IMR-90 (cell line): ENCODE measurements around the gene RSPO4. TPM values are rescaled to one million over a fixed set of nuclear protein-coding genes. Genes with fewer than 3 reads are reported as not detected.

Experiments
- ATAC-seq: fragments of 200-7000 bp; cut with Tn5 transposase; 2 replicates; pipeline ENCODE4 v1.9.1; 2020; ENCODE audit warnings: low read depth, mild to moderate bottlenecking, moderate library complexity
- BruUV-seq: library from RNA; stranded (reverse); fragments of 400-500 nt; replicated peaks from 2 replicates; lab custom pipeline; 2021; lab: Mats Ljungman, UMichigan
- CTCF ChIA-PET: fragments of 300-600 bp; formaldehyde crosslinking; extraction: SDS; loops from one replicate; lab custom pipeline; 2021; ENCODE audit warnings: antibody characterized with exemption; lab: Yijun Ruan, JAX
- POLR2A ChIA-PET: fragments of 300-600 bp; sonication (Branson Sonifier 250); formaldehyde crosslinking; loops from one replicate; lab custom pipeline; 2022; ENCODE audit warnings: antibody characterized with exemption; ENCODE audit not compliant: unreplicated experiment; lab: Charles Lee
- DNase-seq: peaks from one replicate; pipeline ENCODE4 v3.0.0; 2013
- H2AFZ ChIP-seq: replicated peaks from 2 replicates; pipeline ENCODE3; 2013; ENCODE audit warnings: low read length, mild to moderate bottlenecking; ENCODE audit not compliant: poor library complexity
- H2AK5ac ChIP-seq: 2 replicates; pipeline ENCODE4 v1.6.1; 2013; ENCODE audit warnings: low read depth, low read length, inconsistent platforms
- H2AK9ac ChIP-seq: replicated peaks from 2 replicates; pipeline ENCODE3; 2013; ENCODE audit warnings: mild to moderate bottlenecking, low read depth, low read length, moderate library complexity; ENCODE audit not compliant: poor library complexity
- H2BK120ac ChIP-seq: 2 replicates; pipeline ENCODE4 v1.6.1; 2013; ENCODE audit warnings: low read depth, low read length, inconsistent platforms
- H2BK15ac ChIP-seq: 3 replicates; pipeline ENCODE4 v1.6.1; 2013; ENCODE audit warnings: low read depth, low read length, inconsistent platforms
- H2BK20ac ChIP-seq: 2 replicates; pipeline ENCODE4 v1.6.1; 2013; ENCODE audit warnings: low read depth, mild to moderate bottlenecking, inconsistent platforms, low read length, moderate library complexity
- H2BK5ac ChIP-seq: 2 replicates; pipeline ENCODE4 v1.6.1; 2013; ENCODE audit warnings: mild to moderate bottlenecking, low read depth, low read length, inconsistent platforms; ENCODE audit not compliant: poor library complexity, severe bottlenecking
- H3K14ac ChIP-seq: replicated peaks from 2 replicates; pipeline ENCODE4 v1.6.1; 2013; ENCODE audit warnings: low read depth, low read length, inconsistent platforms
- H3K18ac ChIP-seq: 2 replicates; pipeline ENCODE4 v1.6.1; 2013; ENCODE audit warnings: low read depth, low read length, control low read depth
- H3K23ac ChIP-seq: 2 replicates; pipeline ENCODE4 v1.6.1; 2013; ENCODE audit warnings: low read depth, low read length, inconsistent platforms
- H3K27ac ChIP-seq: 2 replicates; pipeline ENCODE4 v1.5.1; 2013; ENCODE audit warnings: mild to moderate bottlenecking, control low read depth, low read length; ENCODE audit not compliant: insufficient read depth
- H3K27me3 ChIP-seq: 2 replicates; pipeline ENCODE4 v1.6.1; 2013; ENCODE audit warnings: low read length; ENCODE audit not compliant: control insufficient read depth, insufficient read depth
- H3K36me3 ChIP-seq: 2 replicates; pipeline ENCODE4 v1.6.1; 2013; ENCODE audit warnings: low read length, mixed read lengths; ENCODE audit not compliant: control insufficient read depth, insufficient read depth
- H3K4ac ChIP-seq: 2 replicates; pipeline ENCODE4 v1.6.1; 2013; ENCODE audit warnings: low read depth, low read length, inconsistent platforms
- H3K4me1 ChIP-seq: 2 replicates; pipeline ENCODE4 v1.6.1; 2013; ENCODE audit warnings: low read length, mixed read lengths; ENCODE audit not compliant: control insufficient read depth, insufficient read depth
- H3K4me2 ChIP-seq: 2 replicates; pipeline ENCODE4 v1.6.1; 2013; ENCODE audit warnings: low read depth, mild to moderate bottlenecking, control low read depth, low read length, moderate library complexity
- H3K4me3 ChIP-seq: 2 replicates; pipeline ENCODE4 v1.5.1; 2013; ENCODE audit warnings: low read depth, mild to moderate bottlenecking, control low read depth, low read length, moderate library complexity; ENCODE audit not compliant: insufficient read depth
- H3K56ac ChIP-seq: 2 replicates; pipeline ENCODE4 v1.6.1; 2013; ENCODE audit warnings: low read length, inconsistent platforms; ENCODE audit not compliant: insufficient read depth; ENCODE audit errors: extremely low read depth
- H3K79me1 ChIP-seq, 2 experiments: 2 replicates each; pipeline ENCODE4 v1.6.1; 2013; ENCODE audit warnings: low read length in 2 of 2, inconsistent platforms in 1 of 2, low read depth in 1 of 2
- H3K9ac ChIP-seq: 2 replicates; pipeline ENCODE4 v1.6.1; 2013; ENCODE audit warnings: low read depth, low read length, control low read depth
- H3K9me1 ChIP-seq: 2 replicates; pipeline ENCODE4 v1.6.1; 2013; ENCODE audit warnings: low read length, inconsistent platforms; ENCODE audit not compliant: insufficient read depth
- H3K9me3 ChIP-seq: 2 replicates; pipeline ENCODE4 v1.6.1; 2013; ENCODE audit warnings: low read length; ENCODE audit not compliant: control insufficient read depth, insufficient read depth
- H4K20me1 ChIP-seq: 2 replicates; pipeline ENCODE4 v1.6.1; 2013; ENCODE audit warnings: low read length, inconsistent platforms; ENCODE audit not compliant: insufficient read depth
- H4K5ac ChIP-seq: 2 replicates; pipeline ENCODE4 v1.6.1; 2013; ENCODE audit warnings: mild to moderate bottlenecking, low read depth, low read length, control low read depth
- H4K8ac ChIP-seq, 2 experiments: 2 replicates each; pipeline ENCODE4 v1.6.1; 2013; ENCODE audit warnings: low read depth in 2 of 2, low read length in 2 of 2, control low read depth in 1 of 2, inconsistent platforms in 1 of 2
- H4K91ac ChIP-seq: 2 replicates; pipeline ENCODE4 v1.6.1; 2013; ENCODE audit warnings: low read depth, low read length, inconsistent platforms; ENCODE audit not compliant: insufficient read depth
- BHLHE40 ChIP-seq: fragments of 150-350 bp; IDR thresholded peaks from 2 replicates; pipeline ENCODE4 v1.6.1; 2016; ENCODE audit warnings: mild to moderate bottlenecking, low read depth, low read length
- CEBPB ChIP-seq: IDR thresholded peaks from 2 replicates; pipeline ENCODE4 v1.6.1; 2012; ENCODE audit warnings: low read depth, low read length, improper control_type of control experiment
- CHD1 ChIP-seq: IDR thresholded peaks from 2 replicates; pipeline ENCODE4 v1.6.1; 2012; ENCODE audit warnings: low read depth, low read length, improper control_type of control experiment
- CTCF ChIP-seq: conservative IDR thresholded peaks from 2 replicates; pipeline ENCODE4 v1.5.1; 2012; ENCODE audit warnings: mild to moderate bottlenecking, low read depth, low read length, improper control_type of control experiment
- ELK1 ChIP-seq: fragments of 150-350 bp; IDR thresholded peaks from 2 replicates; pipeline ENCODE4 v1.6.1; 2016; ENCODE audit warnings: low read depth, mild to moderate bottlenecking, low read length, moderate library complexity, borderline replicate concordance
- FOS ChIP-seq: fragments of 150-350 bp; IDR thresholded peaks from 2 replicates; pipeline ENCODE4 v1.6.1; 2016; ENCODE audit warnings: low read depth, low read length
- MAFK ChIP-seq: IDR thresholded peaks from 2 replicates; pipeline ENCODE4 v1.6.1; 2012; ENCODE audit warnings: low read depth, low read length, improper control_type of control experiment
- MAZ ChIP-seq: IDR thresholded peaks from 2 replicates; pipeline ENCODE4 v1.6.1; 2012; ENCODE audit warnings: low read depth, mild to moderate bottlenecking, low read length, improper control_type of control experiment, moderate library complexity, borderline replicate concordance
- MXI1 ChIP-seq: IDR thresholded peaks from 2 replicates; pipeline ENCODE4 v1.6.1; 2012; ENCODE audit warnings: low read depth, mild to moderate bottlenecking, low read length, moderate library complexity, borderline replicate concordance
- NFE2L2 ChIP-seq: fragments of 150-350 bp; IDR thresholded peaks from 2 replicates; pipeline ENCODE4 v1.6.1; 2016; ENCODE audit warnings: low read depth, mild to moderate bottlenecking, low read length
- POLR2A ChIP-seq: IDR thresholded peaks from 2 replicates; pipeline ENCODE4 v1.6.1; 2012; ENCODE audit warnings: mild to moderate bottlenecking, low read depth, low read length
- RAD21 ChIP-seq: IDR thresholded peaks from 2 replicates; pipeline ENCODE4 v1.6.1; 2012; ENCODE audit warnings: low read length, improper control_type of control experiment
- RCOR1 ChIP-seq: IDR thresholded peaks from 2 replicates; pipeline ENCODE4 v1.6.1; 2012; ENCODE audit warnings: mild to moderate bottlenecking, low read length, improper control_type of control experiment; ENCODE audit not compliant: insufficient replicate concordance
- RFX5 ChIP-seq: IDR thresholded peaks from 2 replicates; pipeline ENCODE4 v1.8.0; 2012; ENCODE audit warnings: low read depth, mild to moderate bottlenecking, low read length, moderate library complexity
- SMC3 ChIP-seq: fragments of 150-350 bp; IDR thresholded peaks from 2 replicates; pipeline ENCODE4 v1.6.1; 2016; ENCODE audit warnings: low read depth, mild to moderate bottlenecking, antibody characterized with exemption, low read length, moderate library complexity
- USF2 ChIP-seq: fragments of 150-350 bp; IDR thresholded peaks from 2 replicates; pipeline ENCODE4 v1.6.1; 2017; ENCODE audit warnings: mild to moderate bottlenecking, antibody characterized with exemption, low read length, low read depth
- WGBS, 2 experiments: methylation state at CpG; one replicate each; pipeline versions ENCODE4 v1.1.5 to v1.1.7; 2013; ENCODE audit warnings: missing lambda C conversion rate in 2 of 2; ENCODE audit not compliant: insufficient read length in 1 of 2; ENCODE audit errors: extremely low coverage in 2 of 2; 5-methylcytosine and 5-hydroxymethylcytosine counted together
- dilution Hi-C: fragments of 300-500 bp; cut with HindIII; formaldehyde crosslinking; loops from one replicate; pipeline ENCODE4 v1.14.3; 2018; ENCODE audit warnings: low sequenced_read_pairs; ENCODE audit not compliant: unreplicated experiment
- in situ Hi-C: fragments of 300-500 bp; cut with MboI; formaldehyde crosslinking; loops from 3 replicates; pipeline ENCODE4 v1.14.3; 2019; ENCODE audit warnings: low sequenced_read_pairs, inconsistent platforms, mixed read lengths
- intact Hi-C: fragments of 100-400 bp; cut with micrococcal nuclease; formaldehyde crosslinking; loops from 2 replicates; pipeline ENCODE4 v1.10.0; 2022
- polyA plus RNA-seq, 3 experiments: library from polyadenylated mRNA; depleted of rRNA; stranded (reverse); fragments of >200 nt; gene quantifications; 2 replicates each; pipeline ENCODE4 v1.2.3, GENCODE V29; 2012; ENCODE audit warnings: low replicate concordance in 1 of 3
- total RNA-seq: library from RNA; depleted of rRNA; stranded (reverse); fragments of >200 nt; gene quantifications from 2 replicates; pipeline ENCODE4 v1.2.3, GENCODE V29; 2012

Gene RSPO4
- total and polyA plus RNA-seq, 2 of the 4 experiments (the other 2 are of a cell fraction) = not detected

- H3K36me3 ChIP-seq = no peaks in the 10 kb centered on the region
- BruUV-seq = no TSS peak
- no peak overlapping the region for H2BK15ac ChIP-seq
- no peak overlapping the region for H3K4me2 ChIP-seq
- H2AK9ac ChIP-seq = no peak overlapping the region
- H2BK5ac ChIP-seq = no peak overlapping the region
- no peaks in the 10 kb centered on the region for H3K9me1 ChIP-seq
- no peaks in the 10 kb centered on the region for H3K79me1 ChIP-seq
- H3K56ac ChIP-seq = no peak overlapping the region
- H3K9ac ChIP-seq = no peak overlapping the region
- no peak overlapping the region for H2BK120ac ChIP-seq
- H4K20me1 ChIP-seq = no peaks in the 10 kb centered on the region
- H4K8ac ChIP-seq = no peak overlapping the region
- no peak overlapping the region for H3K18ac ChIP-seq
- CTCF ChIA-PET = no interaction called here
- H3K4ac ChIP-seq = no peak overlapping the region
- intact Hi-C loops = no loop called here
- no CpG with 5 or more reads among the region's 2 CpGs for WGBS, 2 experiments
- POLR2A ChIA-PET = no interaction called here
- H3K27ac ChIP-seq = no peak overlapping the region
- in situ Hi-C loops = no loop called here
- no peak overlapping the region for H4K91ac ChIP-seq
- no peaks in the 10 kb centered on the region for H3K4me1 ChIP-seq
- dilution Hi-C loops = no loop called here
- no peak overlapping the region for H3K23ac ChIP-seq
- no peaks in the 10 kb centered on the region; the same call in 1 of the 2 replicates for H3K27me3 ChIP-seq
- H2AK5ac ChIP-seq = no peak overlapping the region
- no peak overlapping the region for H3K14ac ChIP-seq
- H3K9me3 ChIP-seq = no peaks in the 10 kb centered on the region
- no peak overlapping the region for H2AFZ ChIP-seq
- H4K5ac ChIP-seq = no peak overlapping the region
- DNase-seq = no peak
- H2BK20ac ChIP-seq = no peak overlapping the region
- TF ChIP-seq ELK1 (no peak), MAZ (no peak), RCOR1 (no peak), SMC3 (no peak), POLR2A (no peak), RFX5 (no peak), MXI1 (no peak), MAFK (no peak), BHLHE40 (no peak), CTCF (no peak), USF2 (no peak), RAD21 (no peak), CEBPB (no peak), FOS (no peak), NFE2L2 (no peak), CHD1 (no peak)
- no peak for ATAC-seq
- H3K4me3 ChIP-seq = no peak overlapping the region
Measured at GRCh38 chr20:1038205-1038604, 36.1 kb upstream of the RSPO4 start.
